CD14-positive monocyte (primary cell): ENCODE measurements around the gene KCNK3. TPM values are rescaled to one million over a fixed set of nuclear protein-coding genes. Genes with fewer than 3 reads are reported as not detected.

Experiments
- DNase-seq, 3 donors: peaks; one replicate each; pipeline ENCODE4 v3.0.0-alpha.2; 2011 to 2022
- H2AFZ ChIP-seq: 2 replicates; pipeline ENCODE4 v1.6.0; 2012; ENCODE audit warnings: mild to moderate bottlenecking, low read depth, low read length, inconsistent platforms; ENCODE audit not compliant: insufficient read depth, poor library complexity, severe bottlenecking
- H3K27ac ChIP-seq, 2 donors: 1 replicate in 1 of 2; 2 replicates in 1 of 2; pipeline ENCODE4 v1.5.1; 2012 to 2013; ENCODE audit warnings: low read length in 2 of 2, control low read depth in 1 of 2, inconsistent platforms in 1 of 2, low read depth in 1 of 2, mild to moderate bottlenecking in 1 of 2
- H3K27me3 ChIP-seq, 2 donors: one replicate each; pipeline versions ENCODE4 v1.6.0 to v1.6.1; 2011 to 2013; ENCODE audit warnings: low read length in 2 of 2; ENCODE audit not compliant: control insufficient read depth in 2 of 2, insufficient read depth in 2 of 2
- H3K36me3 ChIP-seq, 2 donors: replicated peaks in 1 of 2; 1 replicate in 1 of 2; 2 replicates in 1 of 2; pipeline versions ENCODE4 v1.5.1 to v1.6.1; 2012 to 2013; ENCODE audit warnings: low read length in 2 of 2, control low read depth in 1 of 2, inconsistent platforms in 1 of 2, mild to moderate bottlenecking in 1 of 2; ENCODE audit not compliant: insufficient read depth in 2 of 2, control insufficient read depth in 1 of 2
- H3K4me1 ChIP-seq, 2 donors: 1 replicate in 1 of 2; 2 replicates in 1 of 2; pipeline versions ENCODE4 v1.5.1 to v1.6.1; 2012 to 2013; ENCODE audit warnings: low read length in 2 of 2, control low read depth in 1 of 2, inconsistent platforms in 1 of 2, mild to moderate bottlenecking in 1 of 2, moderate library complexity in 1 of 2; ENCODE audit not compliant: insufficient read depth in 2 of 2, control insufficient read depth in 1 of 2
- H3K4me2 ChIP-seq: replicated peaks from 2 replicates; pipeline ENCODE3; 2012; ENCODE audit warnings: low read length, moderate library complexity, mild to moderate bottlenecking; ENCODE audit not compliant: poor library complexity, severe bottlenecking; ENCODE audit errors: extremely low read depth
- H3K4me3 ChIP-seq, 3 experiments: fragments of 200-600 bp in 1 of 3; sonication (generic) in 1 of 3; replicated peaks in 1 of 3; 1 replicate in 2 of 3; 2 replicates in 1 of 3; pipeline ENCODE4 v1.5.1; 2011 to 2013; ENCODE audit warnings: low read length in 3 of 3, mild to moderate bottlenecking in 3 of 3, control low read depth in 2 of 3, low read depth in 2 of 3, inconsistent platforms in 1 of 3, moderate library complexity in 1 of 3
- H3K79me2 ChIP-seq: 2 replicates; pipeline ENCODE4 v1.6.0; 2012; ENCODE audit warnings: mild to moderate bottlenecking, control low read depth, inconsistent platforms, low read length, moderate library complexity; ENCODE audit not compliant: insufficient read depth
- H3K9ac ChIP-seq: 2 replicates; pipeline ENCODE4 v1.6.0; 2017; ENCODE audit warnings: low read length, mild to moderate bottlenecking; ENCODE audit not compliant: insufficient read depth, poor library complexity, severe bottlenecking
- H3K9me3 ChIP-seq, 2 donors: replicated peaks in 1 of 2; 1 replicate in 1 of 2; 2 replicates in 1 of 2; pipeline versions ENCODE4 v1.5.1 to v1.6.1; 2012 to 2013; ENCODE audit warnings: low read length in 2 of 2, control low read depth in 1 of 2; ENCODE audit not compliant: control insufficient read depth in 1 of 2, insufficient read depth in 1 of 2
- H4K20me1 ChIP-seq: 2 replicates; pipeline ENCODE4 v1.6.0; 2012; ENCODE audit warnings: mild to moderate bottlenecking, low read length, control low read depth, moderate library complexity; ENCODE audit not compliant: insufficient read depth
- H3K27ac Mint-ChIP-seq, 7 donors: one replicate each; pipeline ENCODE4 v1.8.0; 2020; ENCODE audit warnings: mild to moderate bottlenecking in 7 of 7, mixed read lengths in 7 of 7, moderate library complexity in 6 of 7, inconsistent platforms in 2 of 7
- H3K27me3 Mint-ChIP-seq, 3 donors: one replicate each; pipeline ENCODE4 v1.8.0; 2021 to 2022; ENCODE audit warnings: low read depth in 3 of 3, mild to moderate bottlenecking in 3 of 3, mixed read lengths in 3 of 3, moderate library complexity in 3 of 3, inconsistent platforms in 1 of 3
- H3K36me3 Mint-ChIP-seq, 2 donors: one replicate each; pipeline ENCODE4 v1.8.0; 2020; ENCODE audit warnings: mixed read lengths in 2 of 2, inconsistent platforms in 1 of 2, mild to moderate bottlenecking in 1 of 2
- H3K4me1 Mint-ChIP-seq: one replicate; pipeline ENCODE4 v1.8.0; 2020; ENCODE audit warnings: mild to moderate bottlenecking, mixed read lengths
- H3K4me3 Mint-ChIP-seq, 2 donors: one replicate each; pipeline ENCODE4 v1.8.0; 2020; ENCODE audit warnings: mild to moderate bottlenecking in 2 of 2, mixed read lengths in 2 of 2, moderate library complexity in 1 of 2
- H3K9me3 Mint-ChIP-seq, 7 donors: one replicate each; pipeline ENCODE4 v1.8.0; 2020 to 2022; ENCODE audit warnings: mixed read lengths in 7 of 7, mild to moderate bottlenecking in 6 of 7, moderate library complexity in 6 of 7, inconsistent platforms in 2 of 7
- CTCF ChIP-seq: fragments of 200-600 bp; IDR thresholded peaks from one replicate; pipeline ENCODE4 v1.8.0; 2022; ENCODE audit warnings: antibody characterized with exemption, mild to moderate bottlenecking
- WGBS: methylation state at CpG from one replicate; pipeline ENCODE4 v1.1.5; 2013; ENCODE audit warnings: missing lambda C conversion rate; ENCODE audit not compliant: insufficient coverage; 5-methylcytosine and 5-hydroxymethylcytosine counted together
- intact Hi-C, 2 donors: fragments of 100-400 bp; cut with micrococcal nuclease; formaldehyde crosslinking; loops; one replicate each; pipeline versions ENCODE4 v1.15.0 to v1.15.1; 2023
- polyA plus RNA-seq, 3 donors: library from polyadenylated mRNA; depleted of rRNA in 1 of 3; unstranded in 2 of 3; stranded (reverse) in 1 of 3; fragments of 300-500 nt in 2 of 3; fragments of >200 nt in 1 of 3; fragmentation: Illumina TruSeq in 2 of 3; gene quantifications; 1 replicate in 2 of 3; 2 replicates in 1 of 3; pipeline ENCODE4 v1.2.3, GENCODE V29; 2012 to 2021

KCNK3 gene
- polyA plus RNA-seq, 3 donors, result not detected

DNA sequence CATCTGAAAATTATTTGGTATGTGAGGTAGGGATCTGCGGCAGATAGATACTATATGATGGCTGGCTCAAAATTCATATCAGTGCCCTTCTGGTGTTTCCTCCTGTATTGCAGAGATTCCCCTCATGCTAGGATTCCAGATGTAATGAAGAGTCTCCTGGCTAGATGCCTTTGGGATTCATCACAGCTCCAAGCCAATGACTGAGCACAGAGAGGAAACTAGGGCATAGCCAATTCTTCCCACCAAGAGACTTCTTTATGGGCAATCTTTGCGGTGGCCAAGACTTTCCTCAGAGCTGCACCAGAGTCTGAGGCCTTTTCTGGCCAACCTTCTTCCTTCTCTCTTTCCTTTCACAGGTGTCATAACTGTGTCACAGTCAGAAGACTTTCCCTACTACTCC is 25.9 kb upstream of the KCNK3 start:
- no peak overlapping the region for H3K4me3 ChIP-seq
- Mint-ChIP-seq H3K9me3 (peaks cover 0 to 10% (median 3%) of the 10 kb centered on the region in 7 donors), H3K4me3 (no peak overlapping the region), H3K4me1 (no peaks in the 10 kb centered on the region), H3K27ac (no peak overlapping the region), H3K27me3 (peaks cover 19 to 26% (median 22%) of the 10 kb centered on the region in 3 donors), H3K36me3 (no peaks in the 10 kb centered on the region)
- no peak overlapping the region for H3K9ac ChIP-seq
- H3K27me3 ChIP-seq, result peaks cover 0 to 3% of the 10 kb centered on the region in 2 donors
- intact Hi-C loops, result no loop called here
- H3K36me3 ChIP-seq, result no peaks in the 10 kb centered on the region
- no peak for DNase-seq
- WGBS, result 86% methylated on average over 1 of the region's 2 CpGs
- H3K27ac ChIP-seq, result no peak overlapping the region
- no peak for TF ChIP-seq CTCF
- no peak overlapping the region for H2AFZ ChIP-seq
- H3K79me2 ChIP-seq, result no peaks in the 10 kb centered on the region
- H3K4me1 ChIP-seq, result no peaks in the 10 kb centered on the region
- H4K20me1 ChIP-seq, result no peaks in the 10 kb centered on the region
- no peak overlapping the region for H3K4me2 ChIP-seq
- no peaks in the 10 kb centered on the region for H3K9me3 ChIP-seq

DNA sequence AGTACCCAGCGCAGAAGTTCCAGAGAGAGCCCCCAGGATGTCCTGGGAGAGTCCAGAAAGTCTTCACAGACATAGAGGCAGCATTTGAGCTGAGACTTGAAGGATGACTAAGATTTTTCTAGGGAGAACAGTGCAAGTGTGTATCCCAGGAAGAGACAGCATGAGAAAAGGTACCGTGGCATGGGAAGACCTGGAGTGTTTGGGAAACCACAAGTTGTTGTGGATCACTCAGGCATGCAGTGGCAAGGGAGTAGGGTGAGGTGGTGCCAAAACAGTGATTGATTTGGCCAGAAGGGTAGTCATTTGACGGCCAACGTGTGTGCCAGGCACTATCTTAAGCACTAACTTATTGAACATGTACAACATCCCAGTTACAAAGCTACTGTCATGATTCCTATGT is 24.5 kb upstream of the KCNK3 start:
- no peak overlapping the region for H3K4me3 ChIP-seq
- no peak overlapping the region for H3K27ac ChIP-seq
- intact Hi-C loops, result no loop called here
- no peaks in the 10 kb centered on the region for H4K20me1 ChIP-seq
- H3K36me3 ChIP-seq, result no peaks in the 10 kb centered on the region
- 94% methylated on average over 2 of the region's 4 CpGs for WGBS
- no peak for DNase-seq
- TF ChIP-seq CTCF, result no peak
- Mint-ChIP-seq H3K36me3 (no peaks in the 10 kb centered on the region), H3K27me3 (peaks cover 23 to 25% (median 24%) of the 10 kb centered on the region in 3 donors), H3K4me1 (no peaks in the 10 kb centered on the region), H3K9me3 (peaks cover 0 to 7% (median 3%) of the 10 kb centered on the region in 7 donors), H3K4me3 (no peak overlapping the region), H3K27ac (no peak overlapping the region)
- H3K9me3 ChIP-seq, result no peaks in the 10 kb centered on the region
- no peaks in the 10 kb centered on the region for H3K4me1 ChIP-seq
- H3K4me2 ChIP-seq, result no peak overlapping the region
- H3K9ac ChIP-seq, result no peak overlapping the region
- no peak overlapping the region for H2AFZ ChIP-seq
- H3K79me2 ChIP-seq, result no peaks in the 10 kb centered on the region
- H3K27me3 ChIP-seq, result peaks cover 0 to 3% of the 10 kb centered on the region in 2 donors
